GM12878 (cell line): ENCODE data around the gene SLC35A2. TPM values are rescaled to one million over a fixed set of nuclear protein-coding genes. Genes with fewer than 3 reads are reported as not detected.

Experiments
- BACH1 ChIP-seq: fragments of 450-650 bp; IDR thresholded peaks from 2 replicates; pipeline ENCODE4 v1.6.1; 2017; ENCODE audit warnings: mild to moderate bottlenecking, borderline replicate concordance
- BCL11A ChIP-seq: IDR thresholded peaks from 2 replicates; pipeline ENCODE4 v1.6.1; 2011; ENCODE audit warnings: low read depth, low read length
- CEBPB ChIP-seq, 2 experiments: fragments of 150-350 bp in 1 of 2; IDR thresholded peaks; 2 replicates each; pipeline ENCODE4 v1.6.1; 2012 to 2014; ENCODE audit warnings: low read depth in 2 of 2, low read length in 2 of 2, borderline replicate concordance in 1 of 2, inconsistent platforms in 1 of 2
- DPF2 ChIP-seq: fragments of 450-650 bp; IDR thresholded peaks from 2 replicates; pipeline ENCODE4 v1.6.1; 2017; ENCODE audit warnings: mild to moderate bottlenecking
- EED ChIP-seq: sonication (generic); IDR thresholded peaks from 2 replicates; pipeline ENCODE4 v1.6.1; 2016; ENCODE audit warnings: antibody characterized with exemption, low read depth
- IKZF1 ChIP-seq: fragments of 450-650 bp; conservative IDR thresholded peaks from 2 replicates; pipeline ENCODE4 v1.6.1; 2017; ENCODE audit warnings: antibody characterized with exemption, mild to moderate bottlenecking
- IKZF2 ChIP-seq, 2 experiments: fragments of 450-650 bp; IDR thresholded peaks; 2 replicates each; pipeline ENCODE4 v1.6.1; 2017; ENCODE audit warnings: mild to moderate bottlenecking in 2 of 2, moderate library complexity in 2 of 2
- MAX ChIP-seq: IDR thresholded peaks from 2 replicates; pipeline ENCODE4 v1.6.1; 2012; ENCODE audit warnings: low read depth, low read length, improper control_type of control experiment
- MEF2B ChIP-seq: fragments of 450-650 bp; IDR thresholded peaks from 2 replicates; pipeline ENCODE4 v1.6.1; 2018; ENCODE audit warnings: mild to moderate bottlenecking, moderate library complexity; ENCODE audit not compliant: partially characterized antibody, poor library complexity, severe bottlenecking
- MTA2 ChIP-seq: fragments of 450-650 bp; IDR thresholded peaks from 2 replicates; pipeline ENCODE4 v1.6.1; 2016; ENCODE audit warnings: low read depth, mild to moderate bottlenecking, moderate library complexity
- POLR2A ChIP-seq: IDR thresholded peaks from 2 replicates; pipeline ENCODE4 v1.6.1; 2011; ENCODE audit warnings: low read depth, mild to moderate bottlenecking, low read length
- RELB ChIP-seq: fragments of 450-650 bp; IDR thresholded peaks from 2 replicates; pipeline ENCODE4 v1.6.1; 2017; ENCODE audit warnings: low read depth, mild to moderate bottlenecking, moderate library complexity
- RUNX3 ChIP-seq: IDR thresholded peaks from 2 replicates; pipeline ENCODE4 v1.6.1; 2012; ENCODE audit warnings: low read length, inconsistent platforms
- SRF ChIP-seq, 2 experiments: IDR thresholded peaks; 2 replicates each; pipeline ENCODE4 v1.6.1; 2011; ENCODE audit warnings: low read depth in 2 of 2, low read length in 2 of 2, mild to moderate bottlenecking in 1 of 2, moderate library complexity in 1 of 2
- TAF1 ChIP-seq: IDR thresholded peaks from 2 replicates; pipeline ENCODE4 v1.6.1; 2011; ENCODE audit warnings: mild to moderate bottlenecking, low read depth, low read length, borderline replicate concordance
- TCF12 ChIP-seq: IDR thresholded peaks from 2 replicates; pipeline ENCODE4 v1.6.1; 2011; ENCODE audit warnings: low read depth, mild to moderate bottlenecking, low read length
- ZBTB11 ChIP-seq: fragments of 450-650 bp; formaldehyde crosslinking; IDR thresholded peaks from 2 replicates; pipeline ENCODE4 v1.5.0; 2022; ENCODE audit warnings: mild to moderate bottlenecking, missing genetic modification characterization
- polyA plus RNA-seq, 11 experiments: library from polyadenylated mRNA; depleted of rRNA in 4 of 11; unstranded in 6 of 11; stranded (reverse) in 5 of 11; fragments of >200 nt; fragmentation: Nextera tagmentation in 4 of 11; fragmentation: Illumina TruSeq in 1 of 11; extraction: Ambion mirVana in 4 of 11; extraction: Trizol in 1 of 11; gene quantifications; 1 replicate in 1 of 11; 2 replicates in 10 of 11; pipeline versions ENCODE4 v1.2.1 to v1.2.3, GENCODE V29; 2011 to 2016; ENCODE audit warnings: inconsistent platforms in 2 of 11, missing spikeins in 2 of 11, low read depth in 1 of 11
- total RNA-seq, 4 experiments: library from RNA; depleted of rRNA in 3 of 4; stranded (reverse); fragments of >200 nt in 3 of 4; fragmentation: Illumina TruSeq in 1 of 4; extraction: Trizol in 1 of 4; gene quantifications; 2 replicates each; pipeline versions ENCODE4 v1.2.1 to v1.2.3, GENCODE V29; 2013 to 2021
- TF ChIP-seq, protein P1 (sequence below): IDR thresholded peaks from 2 replicates; pipeline ENCODE4 v1.6.1; 2012; ENCODE audit warnings: improper control_type of control experiment, low read depth, low read length; ENCODE audit not compliant: insufficient replicate concordance

SLC35A2 gene
- total and polyA plus RNA-seq, 10 of the 15 experiments (the other 5 are each of a cell fraction or from before 2014, with no cell fraction given): 2.1 to 27.4 (median 14.9) TPM

- TF ChIP-seq TAF1: peak; percentile 16; the same call in 1 of the 2 replicates
- TF ChIP-seq, protein P1, sequence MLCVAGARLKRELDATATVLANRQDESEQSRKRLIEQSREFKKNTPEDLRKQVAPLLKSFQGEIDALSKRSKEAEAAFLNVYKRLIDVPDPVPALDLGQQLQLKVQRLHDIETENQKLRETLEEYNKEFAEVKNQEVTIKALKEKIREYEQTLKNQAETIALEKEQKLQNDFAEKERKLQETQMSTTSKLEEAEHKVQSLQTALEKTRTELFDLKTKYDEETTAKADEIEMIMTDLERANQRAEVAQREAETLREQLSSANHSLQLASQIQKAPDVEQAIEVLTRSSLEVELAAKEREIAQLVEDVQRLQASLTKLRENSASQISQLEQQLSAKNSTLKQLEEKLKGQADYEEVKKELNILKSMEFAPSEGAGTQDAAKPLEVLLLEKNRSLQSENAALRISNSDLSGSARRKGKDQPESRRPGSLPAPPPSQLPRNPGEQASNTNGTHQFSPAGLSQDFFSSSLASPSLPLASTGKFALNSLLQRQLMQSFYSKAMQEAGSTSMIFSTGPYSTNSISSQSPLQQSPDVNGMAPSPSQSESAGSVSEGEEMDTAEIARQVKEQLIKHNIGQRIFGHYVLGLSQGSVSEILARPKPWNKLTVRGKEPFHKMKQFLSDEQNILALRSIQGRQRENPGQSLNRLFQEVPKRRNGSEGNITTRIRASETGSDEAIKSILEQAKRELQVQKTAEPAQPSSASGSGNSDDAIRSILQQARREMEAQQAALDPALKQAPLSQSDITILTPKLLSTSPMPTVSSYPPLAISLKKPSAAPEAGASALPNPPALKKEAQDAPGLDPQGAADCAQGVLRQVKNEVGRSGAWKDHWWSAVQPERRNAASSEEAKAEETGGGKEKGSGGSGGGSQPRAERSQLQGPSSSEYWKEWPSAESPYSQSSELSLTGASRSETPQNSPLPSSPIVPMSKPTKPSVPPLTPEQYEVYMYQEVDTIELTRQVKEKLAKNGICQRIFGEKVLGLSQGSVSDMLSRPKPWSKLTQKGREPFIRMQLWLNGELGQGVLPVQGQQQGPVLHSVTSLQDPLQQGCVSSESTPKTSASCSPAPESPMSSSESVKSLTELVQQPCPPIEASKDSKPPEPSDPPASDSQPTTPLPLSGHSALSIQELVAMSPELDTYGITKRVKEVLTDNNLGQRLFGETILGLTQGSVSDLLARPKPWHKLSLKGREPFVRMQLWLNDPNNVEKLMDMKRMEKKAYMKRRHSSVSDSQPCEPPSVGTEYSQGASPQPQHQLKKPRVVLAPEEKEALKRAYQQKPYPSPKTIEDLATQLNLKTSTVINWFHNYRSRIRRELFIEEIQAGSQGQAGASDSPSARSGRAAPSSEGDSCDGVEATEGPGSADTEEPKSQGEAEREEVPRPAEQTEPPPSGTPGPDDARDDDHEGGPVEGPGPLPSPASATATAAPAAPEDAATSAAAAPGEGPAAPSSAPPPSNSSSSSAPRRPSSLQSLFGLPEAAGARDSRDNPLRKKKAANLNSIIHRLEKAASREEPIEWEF: peak; percentile 68
- peak in 1 of 2 experiments; percentile 65; a peak in 1 of 4 replicates for TF ChIP-seq SRF (IDR thresholded peaks at IDR 0.05; ENCODE audit: low read depth in 2 of 2, low read length in 2 of 2)
- peak; percentile 33; the same call in 1 of the 2 replicates for TF ChIP-seq MTA2
- 0 out of 2 replicates have a peak, but pooled peaks have one; percentile 30 for TF ChIP-seq DPF2
- TF ChIP-seq RELB: 0 out of 2 replicates have a peak, but pooled peaks have one; percentile 17
- no peak for TF ChIP-seq MAX
- TF ChIP-seq BCL11A: 0 out of 2 replicates have a peak, but pooled peaks have one; percentile 32
- TF ChIP-seq RUNX3: peak; percentile 25
- peak; percentile 69; a peak in 3 of 4 replicates for TF ChIP-seq IKZF2 (IDR thresholded peaks at IDR 0.05)
- peak; percentile 97 for TF ChIP-seq MEF2B
- TF ChIP-seq EED: 0 out of 2 replicates have a peak, but pooled peaks have one; percentile 30
- 0 out of 2 replicates have a peak, but pooled peaks have one; percentile 18 for TF ChIP-seq POLR2A
- TF ChIP-seq IKZF1: peak; percentile 61
- TF ChIP-seq ZBTB11: no peak
- 0 out of 2 replicates have a peak, but pooled peaks have one; percentile 21 for TF ChIP-seq BACH1
- no peak for TF ChIP-seq CEBPB (IDR thresholded peaks at IDR 0.05; ENCODE audit: borderline replicate concordance in 1 of 2, low read depth in 2 of 2, low read length in 2 of 2)
- TF ChIP-seq TCF12: peak; percentile 82
- TF ChIP-seq, all 136 proteins: peak for 20
These were observed 28.2 kb upstream of the SLC35A2 start (continued) for GRCh38 chrX:48939524-48940228.
